Activated CD4-positive, alpha-beta T cell treated with anti-CD3 and anti-CD28 coated beads, Interleukin-10, Interleukin-2, amounts not matched to agents 100 ng/mL and 50 ng/mL, durations not matched to agents 16 hours and 8 hours (primary cell): ENCODE results near the gene MEGF6.

Source experiments
- DNase-seq: peaks from one replicate; pipeline ENCODE4 v3.0.0-alpha.2; 2020

Gene MEGF6

GRCh38 chr1:3570066-3570986 is 41.0 kb downstream of the MEGF6 start:
- no peak for DNase-seq

- DNase-seq, result no peak
Observed at GRCh38 chr1:3569436-3569835, 41.9 kb downstream of the MEGF6 start.

DNA sequence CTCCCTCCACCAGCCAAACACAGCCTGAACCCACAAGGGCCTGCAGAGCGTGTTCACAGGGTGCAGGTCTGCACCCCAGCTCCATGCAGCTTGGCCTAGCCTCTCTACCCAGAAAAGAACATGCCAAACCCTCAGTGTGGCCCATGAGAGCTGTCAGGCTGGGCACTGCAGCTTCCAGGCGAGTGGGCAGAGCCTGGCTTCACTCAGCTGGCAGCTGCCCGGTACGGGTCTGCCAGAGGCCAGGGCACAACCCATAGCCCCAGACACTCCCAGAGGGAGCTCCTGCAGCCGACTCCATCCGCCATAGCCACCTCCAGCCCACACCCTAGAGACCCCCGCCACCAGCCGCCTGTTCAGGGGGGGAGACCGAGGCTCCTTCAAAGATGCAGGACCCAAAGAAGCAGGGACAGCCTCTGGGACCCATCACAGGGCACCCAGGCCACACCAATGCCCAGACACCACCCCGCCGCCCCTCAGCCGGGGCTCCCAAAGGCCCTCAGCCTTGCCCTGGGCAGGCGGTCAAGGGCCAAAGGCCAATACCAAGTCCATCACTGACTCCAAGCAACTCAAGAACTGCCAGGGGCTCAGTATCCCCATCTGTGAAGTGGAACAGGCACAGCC is 42.4 kb downstream of the MEGF6 start:
- DNase-seq, result no peak

- no peak for DNase-seq
Observed at GRCh38 chr1:3566951-3567804, 44.1 kb downstream of the MEGF6 start.

GRCh38 chr1:3566003-3566885 is 45.1 kb downstream of the MEGF6 start:
- no peak for DNase-seq

- peak; percentile 28 for DNase-seq
Observed at GRCh38 chr1:3564921-3565831, 46.1 kb downstream of the MEGF6 start.

GRCh38 chr1:3563610-3564009 is 47.7 kb downstream of the MEGF6 start:
- no peak for DNase-seq

DNA sequence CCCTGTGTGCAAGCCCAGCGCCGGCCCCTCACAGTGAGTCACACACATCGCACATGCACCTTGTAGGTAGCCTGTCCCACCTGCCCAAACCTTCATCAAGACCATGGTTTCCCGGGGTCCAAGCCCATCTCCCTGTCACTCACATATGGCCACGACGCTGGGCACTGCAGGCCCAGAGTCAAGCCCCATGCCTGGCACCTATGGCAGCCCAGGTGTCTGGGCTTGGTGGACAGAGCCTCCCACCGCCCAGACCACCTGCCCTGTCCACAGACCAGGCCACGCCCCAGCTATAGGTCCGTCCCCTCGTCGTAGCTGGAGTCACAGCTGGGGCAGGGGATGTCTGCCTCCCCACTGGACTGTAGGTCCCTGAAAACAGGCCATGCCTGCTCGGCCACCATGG is 48.2 kb downstream of the MEGF6 start:
- DNase-seq, result no peak

DNA sequence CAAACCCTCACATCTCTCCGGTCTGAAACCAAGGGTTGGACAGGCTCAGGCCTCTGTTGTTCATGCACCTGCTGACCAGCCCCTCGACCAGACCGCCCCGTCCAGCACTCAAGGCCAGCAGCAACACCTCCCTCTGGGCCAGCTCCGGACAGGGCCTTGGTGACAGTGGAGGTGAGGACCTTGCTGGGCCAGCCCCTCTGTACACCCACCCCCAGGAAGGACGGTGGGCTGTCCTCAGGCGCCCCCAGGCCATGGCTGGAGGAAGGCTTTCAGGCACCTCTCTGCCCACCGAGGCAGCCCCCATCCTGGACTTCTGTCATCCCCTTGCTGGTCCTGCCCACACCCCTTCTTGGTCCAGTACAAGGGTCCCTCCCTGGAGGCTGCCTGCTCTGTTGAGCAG is 48.6 kb downstream of the MEGF6 start:
- DNase-seq, result no peak

DNA sequence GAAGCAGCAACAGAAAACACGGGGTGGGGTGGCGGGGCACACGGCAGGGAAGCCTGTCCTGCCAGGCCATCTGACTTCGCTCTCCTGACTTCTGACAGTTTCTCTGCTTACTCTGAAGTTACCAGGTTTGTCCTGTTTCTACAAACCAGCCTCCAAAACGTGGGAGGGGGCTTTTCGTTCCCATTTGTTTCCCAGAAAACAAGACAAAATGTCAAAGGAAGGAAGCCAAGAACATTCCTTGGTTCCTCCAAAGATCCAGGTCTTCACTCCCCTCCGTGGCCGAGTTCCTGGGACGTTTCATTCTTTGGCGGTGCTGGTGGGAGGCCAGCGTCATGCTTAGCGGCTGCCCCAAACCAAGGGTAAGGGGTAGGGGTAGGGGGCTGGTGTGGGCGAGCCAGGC is 49.6 kb downstream of the MEGF6 start:
- DNase-seq, result no peak

GRCh38 chr1:3560981-3561380 is 50.3 kb downstream of the MEGF6 start:
- DNase-seq, result no peak

- DNase-seq, result no peak
Observed at GRCh38 chr1:3560251-3560871, 50.9 kb downstream of the MEGF6 start.

- DNase-seq, result no peak
Observed at GRCh38 chr1:3558036-3558726, 53.1 kb downstream of the MEGF6 start.

DNA sequence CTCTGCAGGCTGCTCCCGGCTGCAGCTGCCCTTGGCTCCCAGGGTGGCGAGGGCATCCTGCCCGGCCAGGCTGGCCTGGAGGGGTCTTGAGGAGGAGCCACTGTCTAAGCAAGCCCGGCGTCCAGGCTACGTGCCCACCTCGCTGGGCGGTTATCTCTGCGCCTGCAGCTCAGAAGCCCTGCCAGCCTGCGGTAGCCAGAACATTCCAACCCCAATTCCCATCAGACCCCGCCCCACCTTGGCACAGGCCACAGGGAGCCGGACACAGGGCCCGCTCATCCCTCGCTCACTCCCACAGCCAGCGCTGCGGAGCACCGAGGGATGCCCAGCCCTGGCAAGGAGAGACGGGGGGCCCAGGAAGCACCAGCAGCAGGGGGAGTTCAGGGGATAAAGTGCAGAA is 53.9 kb downstream of the MEGF6 start:
- DNase-seq, result no peak

- DNase-seq, result no peak
Observed at GRCh38 chr1:3556336-3556735, 55.0 kb downstream of the MEGF6 start.

GRCh38 chr1:3555131-3555920 is 56.0 kb downstream of the MEGF6 start:
- no peak for DNase-seq

DNA sequence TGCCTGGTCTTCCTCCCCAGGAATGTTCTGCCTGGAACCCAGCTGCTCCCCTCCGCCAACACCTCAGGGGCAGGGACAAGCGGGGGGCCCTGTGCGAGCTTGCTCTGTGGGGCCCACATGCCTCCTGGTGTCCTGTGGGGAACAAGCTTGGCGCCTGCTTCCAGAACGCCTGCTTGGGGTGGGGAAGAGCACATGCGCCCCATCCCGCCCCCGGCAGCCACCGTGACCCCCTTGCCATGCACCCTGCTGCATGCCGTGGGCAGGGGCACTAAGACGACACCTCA is 57.4 kb downstream of the MEGF6 start:
- DNase-seq, result no peak

DNA sequence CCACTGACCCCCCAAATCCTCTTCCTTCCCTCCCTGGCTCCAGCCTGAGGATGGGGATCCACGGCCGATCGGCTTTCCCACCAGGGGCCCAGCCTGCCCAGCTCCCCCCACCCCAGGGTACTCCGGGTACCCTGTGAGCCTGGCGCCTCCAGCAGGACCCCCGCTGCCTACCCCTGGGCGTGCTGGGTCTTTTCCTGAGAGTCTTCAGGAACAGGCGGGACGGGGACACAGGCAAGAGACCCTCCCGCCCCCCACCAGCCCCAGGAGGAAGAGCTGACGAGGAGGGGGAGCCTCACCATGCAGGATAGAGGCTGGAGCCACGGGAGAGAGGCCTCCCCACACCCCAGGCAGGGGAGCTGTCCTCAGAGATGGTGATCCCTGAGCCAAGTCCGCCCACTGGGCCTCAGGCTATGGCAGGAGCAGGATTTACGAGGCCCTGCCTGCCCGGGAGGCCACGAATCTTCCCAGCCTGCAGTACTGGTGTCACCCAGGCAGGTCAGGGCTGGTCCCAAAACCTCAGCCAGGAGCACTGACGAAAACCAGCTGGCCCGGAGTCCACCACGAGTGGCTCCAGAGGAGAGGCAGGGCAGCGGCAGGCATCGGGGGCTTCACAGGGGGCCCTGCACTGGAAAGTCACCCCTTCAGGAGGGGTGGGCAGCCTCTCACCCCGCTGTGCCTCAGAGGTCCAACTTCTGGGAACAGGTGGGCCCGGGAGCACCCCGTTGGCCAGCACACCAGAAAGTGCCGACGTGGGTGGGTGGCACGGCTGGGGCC is 58.0 kb downstream of the MEGF6 start:
- DNase-seq, result no peak

- no peak for DNase-seq
Observed at GRCh38 chr1:3552751-3553150, 58.6 kb downstream of the MEGF6 start.
